ENCODE results near the gene MTG2. TPM values are rescaled to one million over a fixed set of nuclear protein-coding genes. Genes with fewer than 3 reads are reported as not detected.

MTG2 gene
- total and polyA plus RNA-seq, 9 donors: 22.2 to 30.0 (median 26.0) TPM

- DNase-seq: no peak
- no peak overlapping the region for H3K27ac ChIP-seq (ENCODE audit: low read length)
- WGBS (ENCODE audit: insufficient coverage): 78% methylated on average over 8 of the region's 8 CpGs
- no peaks in the 10 kb centered on the region for H3K36me3 ChIP-seq (ENCODE audit: control insufficient read depth, insufficient read depth, low read length)
- H3K4me1 ChIP-seq (ENCODE audit: control insufficient read depth, insufficient read depth, low read length): peaks cover 3% of the 10 kb centered on the region
- peaks cover 60% of the 10 kb centered on the region for H3K27me3 ChIP-seq (ENCODE audit: control insufficient read depth, insufficient read depth, low read length)
- H3K4me3 ChIP-seq (ENCODE audit: low read length): no peak overlapping the region
- H3K9me3 ChIP-seq (replicated peaks; ENCODE audit: control insufficient read depth, low read depth, low read length): no peaks in the 10 kb centered on the region
Observed at GRCh38 chr20:62211216-62211615, 28.4 kb downstream of the MTG2 start.

- no peaks in the 10 kb centered on the region for H3K36me3 ChIP-seq (ENCODE audit: control insufficient read depth, insufficient read depth, low read length)
- no peak overlapping the region for H3K4me3 ChIP-seq (ENCODE audit: low read length)
- H3K27ac ChIP-seq (ENCODE audit: low read length): no peak overlapping the region
- H3K27me3 ChIP-seq (ENCODE audit: control insufficient read depth, insufficient read depth, low read length): peaks cover 63% of the 10 kb centered on the region
- no peak for DNase-seq
- peaks cover 3% of the 10 kb centered on the region for H3K4me1 ChIP-seq (ENCODE audit: control insufficient read depth, insufficient read depth, low read length)
- no peaks in the 10 kb centered on the region for H3K9me3 ChIP-seq (replicated peaks; ENCODE audit: control insufficient read depth, low read depth, low read length)
- 52% methylated on average over 9 of the region's 9 CpGs for WGBS (ENCODE audit: insufficient coverage)
Observed at GRCh38 chr20:62211769-62212288, 29.0 kb downstream of the MTG2 start.

- Histone ChIP-seq H3K4me3 (ENCODE audit: low read length) (no peak overlapping the region), H3K9me3 (replicated peaks; ENCODE audit: control insufficient read depth, low read depth, low read length) (no peaks in the 10 kb centered on the region), H3K36me3 (ENCODE audit: control insufficient read depth, insufficient read depth, low read length) (no peaks in the 10 kb centered on the region), H3K27me3 (ENCODE audit: control insufficient read depth, insufficient read depth, low read length) (peaks cover 68% of the 10 kb centered on the region), H3K27ac (ENCODE audit: low read length) (no peak overlapping the region), H3K4me1 (ENCODE audit: control insufficient read depth, insufficient read depth, low read length) (peaks cover 3% of the 10 kb centered on the region)
- no peak for DNase-seq
- WGBS (ENCODE audit: insufficient coverage): 25% methylated on average over 9 of the region's 10 CpGs
Observed at GRCh38 chr20:62212299-62212698, 29.5 kb downstream of the MTG2 start.

- Histone ChIP-seq H3K27me3 (ENCODE audit: control insufficient read depth, insufficient read depth, low read length) (peaks cover 81% of the 10 kb centered on the region), H3K4me3 (ENCODE audit: low read length) (no peak overlapping the region), H3K36me3 (ENCODE audit: control insufficient read depth, insufficient read depth, low read length) (no peaks in the 10 kb centered on the region), H3K4me1 (ENCODE audit: control insufficient read depth, insufficient read depth, low read length) (peaks cover 11% of the 10 kb centered on the region), H3K27ac (ENCODE audit: low read length) (no peak overlapping the region), H3K9me3 (replicated peaks; ENCODE audit: control insufficient read depth, low read depth, low read length) (no peaks in the 10 kb centered on the region)
- DNase-seq: no peak
- WGBS (ENCODE audit: insufficient coverage): 40% methylated on average over 12 of the region's 12 CpGs
Observed at GRCh38 chr20:62214067-62214466, 31.2 kb downstream of the MTG2 start.

- Histone ChIP-seq H3K36me3 (ENCODE audit: control insufficient read depth, insufficient read depth, low read length) (no peaks in the 10 kb centered on the region), H3K4me3 (ENCODE audit: low read length) (no peak overlapping the region), H3K9me3 (replicated peaks; ENCODE audit: control insufficient read depth, low read depth, low read length) (no peaks in the 10 kb centered on the region), H3K4me1 (ENCODE audit: control insufficient read depth, insufficient read depth, low read length) (peaks cover 14% of the 10 kb centered on the region), H3K27me3 (ENCODE audit: control insufficient read depth, insufficient read depth, low read length) (peaks cover 76% of the 10 kb centered on the region), H3K27ac (ENCODE audit: low read length) (no peak overlapping the region)
- no peak for DNase-seq
- WGBS (ENCODE audit: insufficient coverage): 80% methylated on average over 23 of the region's 29 CpGs
Observed at GRCh38 chr20:62215020-62215990, 32.5 kb downstream of the MTG2 start.

GRCh38 chr20:62215991-62216635 is 33.3 kb downstream of the MTG2 start:
- Histone ChIP-seq H3K4me1 (ENCODE audit: control insufficient read depth, insufficient read depth, low read length) (peaks cover 22% of the 10 kb centered on the region), H3K27me3 (ENCODE audit: control insufficient read depth, insufficient read depth, low read length) (peaks cover 76% of the 10 kb centered on the region), H3K27ac (ENCODE audit: low read length) (no peak overlapping the region), H3K36me3 (ENCODE audit: control insufficient read depth, insufficient read depth, low read length) (no peaks in the 10 kb centered on the region), H3K9me3 (replicated peaks; ENCODE audit: control insufficient read depth, low read depth, low read length) (no peaks in the 10 kb centered on the region), H3K4me3 (ENCODE audit: low read length) (no peak overlapping the region)
- WGBS (ENCODE audit: insufficient coverage): 78% methylated on average over 27 of the region's 40 CpGs
- no peak for DNase-seq

GRCh38 chr20:62216636-62217566 is 34.1 kb downstream of the MTG2 start:
- Histone ChIP-seq H3K9me3 (replicated peaks; ENCODE audit: control insufficient read depth, low read depth, low read length) (no peaks in the 10 kb centered on the region), H3K27me3 (ENCODE audit: control insufficient read depth, insufficient read depth, low read length) (peaks cover 79% of the 10 kb centered on the region), H3K36me3 (ENCODE audit: control insufficient read depth, insufficient read depth, low read length) (no peaks in the 10 kb centered on the region), H3K4me1 (ENCODE audit: control insufficient read depth, insufficient read depth, low read length) (peaks cover 22% of the 10 kb centered on the region), H3K27ac (ENCODE audit: low read length) (no peak overlapping the region), H3K4me3 (ENCODE audit: low read length) (no peak overlapping the region)
- DNase-seq: no peak
- 64% methylated on average over 18 of the region's 26 CpGs for WGBS (ENCODE audit: insufficient coverage)

- H3K27ac ChIP-seq (ENCODE audit: low read length): no peak overlapping the region
- 52% methylated on average over 32 of the region's 38 CpGs for WGBS (ENCODE audit: insufficient coverage)
- H3K36me3 ChIP-seq (ENCODE audit: control insufficient read depth, insufficient read depth, low read length): no peaks in the 10 kb centered on the region
- H3K4me1 ChIP-seq (ENCODE audit: control insufficient read depth, insufficient read depth, low read length): peaks cover 22% of the 10 kb centered on the region
- H3K9me3 ChIP-seq (replicated peaks; ENCODE audit: control insufficient read depth, low read depth, low read length): no peaks in the 10 kb centered on the region
- no peak overlapping the region for H3K4me3 ChIP-seq (ENCODE audit: low read length)
- H3K27me3 ChIP-seq (ENCODE audit: control insufficient read depth, insufficient read depth, low read length): peaks cover 85% of the 10 kb centered on the region
- DNase-seq: no peak
Observed at GRCh38 chr20:62217913-62218773, 35.3 kb downstream of the MTG2 start.
